OCI-LY7 (cell line): ENCODE results near the gene FAM114A1.

Experiments used
- CTCF ChIP-seq: fragments of 200-600 bp; sonication (generic); conservative IDR thresholded peaks from 2 replicates; pipeline ENCODE4 v1.5.1; 2014; ENCODE audit warnings: mild to moderate bottlenecking, antibody characterized with exemption, low read length, moderate library complexity, mixed read lengths
- EZH2phosphoT487 ChIP-seq: fragments of 200-600 bp; sonication (generic); IDR thresholded peaks from 2 replicates; pipeline ENCODE4 v1.6.1; 2018; ENCODE audit warnings: low read depth, borderline replicate concordance, mild to moderate bottlenecking, mixed run types, antibody characterized with exemption, low read length, moderate library complexity, mixed read lengths

GRCh38 chr4:38869511-38869910, 1.9 kb downstream of the FAM114A1 start:
- TF ChIP-seq CTCF (no peak), EZH2phosphoT487 (no peak)
